Measurements from ENCODE around the gene GRWD1.
A peak's percentile ranks its signal among the peaks of the same experiment; 100 is the strongest.
"Not testable (repeated sequence)": the region's sequence is repeated elsewhere in the genome, so short reads cannot be mapped to it uniquely, and the experiment has no call there.

Gene GRWD1

DNA sequence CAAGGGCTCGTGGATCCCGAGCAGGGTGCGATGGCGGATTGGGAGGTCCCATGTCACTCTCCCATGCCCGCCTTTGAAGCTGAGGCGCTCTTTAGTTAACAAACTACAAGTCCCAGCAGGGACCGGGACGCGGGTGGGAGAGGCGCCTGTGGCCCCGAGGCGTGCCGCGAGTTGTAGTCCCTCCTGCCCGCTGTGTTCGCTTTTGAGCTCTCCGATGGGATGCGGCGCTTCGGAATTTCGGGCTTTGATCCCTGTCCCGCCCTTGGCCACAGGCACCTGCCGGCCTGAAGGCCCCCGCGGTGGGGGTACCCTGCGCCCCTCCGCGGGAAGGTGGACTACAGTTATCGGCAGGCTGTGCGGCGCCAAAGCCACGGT is 34.4 kb downstream of the GRWD1 start:
- DNase-seq (ENCODE audit: low spot score): peak; percentile 74

DNA sequence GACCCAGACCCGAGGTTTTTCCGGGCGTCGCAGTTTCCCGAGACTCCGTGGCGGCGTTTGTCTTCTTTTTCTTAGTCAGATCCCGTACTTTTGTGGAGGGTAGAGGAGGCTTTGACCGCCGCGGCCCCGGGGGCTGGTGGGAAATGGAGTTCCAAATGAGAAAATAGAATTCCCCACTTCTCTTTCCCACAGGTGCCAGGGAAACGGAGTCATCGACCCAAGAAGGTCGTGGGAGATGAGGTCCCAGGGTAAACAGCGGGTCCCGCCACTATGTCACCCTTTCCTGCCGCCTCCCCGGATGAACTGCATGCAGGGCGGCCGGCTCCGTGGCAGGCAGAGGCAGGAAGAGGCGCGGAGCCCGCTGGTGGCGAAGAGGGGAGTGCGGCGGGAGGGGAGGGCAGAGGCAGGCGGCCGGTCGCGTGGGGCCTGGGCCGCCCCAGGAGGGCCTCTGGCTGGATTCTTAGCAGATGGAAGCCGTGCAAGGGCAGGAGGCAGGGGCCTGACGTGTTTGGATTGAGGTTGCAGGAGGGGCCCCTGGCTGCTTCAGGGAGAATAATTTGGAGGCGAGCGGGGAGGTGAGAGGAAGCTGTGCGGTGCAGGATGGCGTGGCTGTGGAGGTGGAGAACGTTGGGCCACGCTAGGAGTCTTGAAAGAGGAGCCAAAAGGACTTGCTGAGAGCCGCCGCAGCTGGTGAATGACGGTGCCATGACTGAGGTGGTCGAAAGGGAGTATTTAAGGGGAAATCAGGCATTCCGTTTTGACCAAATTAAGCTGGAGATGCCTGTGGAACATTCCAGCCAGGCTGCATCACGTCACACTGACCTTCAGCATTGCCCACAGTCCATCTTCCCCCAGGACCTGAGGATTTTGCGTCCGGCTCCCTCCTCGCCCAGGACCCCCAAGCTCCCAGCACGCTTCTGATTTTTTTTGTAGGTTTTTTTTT is 35.0 kb downstream of the GRWD1 start:
- peak; percentile 70 for DNase-seq (ENCODE audit: low spot score)

DNA sequence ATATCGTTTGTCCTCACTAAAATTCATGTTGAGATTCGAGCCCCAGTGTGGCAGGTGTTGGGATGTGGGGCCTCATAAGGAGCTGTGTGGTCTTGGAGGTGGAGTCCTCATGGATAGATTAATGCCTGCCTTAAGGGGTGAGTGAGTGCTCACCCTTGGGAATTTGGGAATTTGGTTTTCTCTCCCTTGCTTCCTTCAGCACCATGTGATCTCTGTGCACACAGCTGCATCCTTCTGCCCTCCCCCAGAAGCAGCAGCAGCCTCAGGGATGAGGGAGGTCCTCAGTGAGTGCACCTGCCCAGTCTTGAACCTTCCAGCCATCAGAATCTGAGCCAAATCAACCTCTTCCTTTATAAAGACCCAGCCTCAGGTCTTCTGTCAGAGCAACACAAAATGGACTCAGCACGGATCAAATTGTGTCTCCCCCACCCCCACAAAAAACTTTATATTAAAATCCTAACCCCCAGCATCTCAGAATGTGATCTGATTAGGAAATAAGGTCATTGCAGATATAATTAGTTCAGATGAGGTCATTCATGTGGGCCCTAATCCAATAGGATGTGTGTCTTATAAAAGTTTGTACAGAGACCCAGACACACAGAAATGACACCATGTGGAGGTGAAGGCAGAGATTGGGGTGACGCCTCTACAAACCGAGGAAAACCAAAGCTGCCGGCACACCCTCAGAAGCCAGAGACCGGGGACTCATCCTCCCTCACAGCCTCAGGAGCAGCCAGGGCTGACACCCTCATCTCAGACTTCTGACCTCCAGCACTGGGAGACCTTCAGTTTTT is 36.3 kb downstream of the GRWD1 start:
- no peak for DNase-seq (ENCODE audit: low spot score)

DNA sequence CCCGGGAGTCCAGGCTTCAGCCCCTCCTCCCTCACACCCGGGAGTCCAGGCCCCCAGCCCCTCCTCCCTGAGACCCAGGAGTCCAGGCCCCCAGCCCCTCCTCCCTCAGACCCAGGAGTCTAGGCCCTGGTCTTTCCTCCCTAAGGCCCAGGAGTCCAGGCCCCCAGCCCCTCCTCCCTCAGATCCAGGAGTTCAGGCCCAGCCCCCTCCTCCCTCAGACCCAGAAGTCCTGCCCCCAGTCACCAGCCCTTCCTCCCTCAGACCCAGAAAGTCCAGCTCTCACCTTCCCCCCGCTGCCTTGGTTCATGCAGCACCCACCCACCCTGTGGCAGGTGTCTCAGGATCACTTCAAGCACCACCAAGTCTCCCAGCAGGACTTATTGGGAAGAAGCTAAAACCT is 37.5 kb downstream of the GRWD1 start:
- DNase-seq (ENCODE audit: low spot score): no peak

DNA sequence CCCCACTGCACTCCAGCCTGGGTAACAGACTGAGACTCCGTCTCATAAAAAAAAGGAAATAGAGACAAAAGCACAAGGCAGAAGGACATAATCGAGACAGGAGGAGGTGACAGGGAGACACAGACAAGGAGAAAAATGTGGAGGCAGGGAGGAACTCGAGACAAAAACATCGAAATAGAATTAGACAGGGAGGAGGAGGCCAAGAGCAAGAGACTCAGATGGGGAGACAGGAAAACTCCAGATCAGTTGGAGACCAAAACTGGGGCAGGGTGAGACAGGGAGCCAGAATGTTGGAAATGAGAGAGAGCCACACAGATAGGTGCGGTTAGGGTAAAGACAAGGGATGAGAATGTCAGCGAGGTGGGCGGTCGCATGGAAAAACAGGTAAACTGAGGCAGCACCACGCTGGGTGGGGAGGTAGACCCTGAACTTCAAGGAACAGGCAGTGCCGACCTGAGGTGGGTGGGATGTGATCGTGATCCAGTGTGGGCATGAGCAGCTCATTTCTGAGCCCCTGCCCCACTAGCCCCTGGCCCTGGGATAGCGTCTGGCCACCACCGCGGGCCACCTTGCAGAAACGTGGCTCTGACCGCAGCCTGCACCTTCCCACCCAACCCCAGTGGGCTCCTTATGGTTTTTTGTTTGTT is 38.6 kb downstream of the GRWD1 start:
- DNase-seq (ENCODE audit: low spot score): no peak

DNA sequence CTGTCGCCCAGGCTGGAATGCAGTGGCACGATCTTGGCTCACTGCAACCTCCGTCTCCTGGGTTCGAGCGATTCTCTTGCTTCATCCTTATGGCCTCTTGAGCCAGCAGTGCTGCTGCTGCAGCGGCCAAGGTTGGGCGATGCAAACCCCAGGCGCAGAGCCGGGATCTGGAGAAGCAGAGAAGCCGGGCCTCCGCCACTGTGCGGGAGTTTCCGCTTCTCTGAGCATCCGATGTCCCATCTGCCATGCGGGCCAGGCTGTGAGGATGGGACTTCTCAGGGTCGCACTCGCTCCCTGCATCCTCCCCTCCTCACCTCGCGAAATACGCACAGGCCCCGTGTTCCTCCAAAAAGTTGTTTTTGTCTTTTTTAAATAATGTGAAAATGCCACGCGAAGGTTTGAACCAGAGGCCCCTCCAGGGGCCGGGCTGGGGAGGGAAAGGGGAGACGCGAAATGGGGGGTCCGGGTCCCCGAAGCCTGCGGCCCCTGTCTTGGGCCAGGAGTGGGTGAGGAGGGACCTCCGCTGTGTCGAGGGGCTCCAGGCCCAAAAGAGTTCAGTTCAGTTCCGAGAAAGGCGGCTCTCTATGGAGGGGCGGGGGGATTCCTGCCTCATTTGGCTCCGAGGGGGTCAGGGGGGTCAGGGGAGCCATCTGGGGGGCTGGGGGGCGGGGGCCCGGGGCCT is 39.3 kb downstream of the GRWD1 start:
- no peak for DNase-seq (ENCODE audit: low spot score)

DNA sequence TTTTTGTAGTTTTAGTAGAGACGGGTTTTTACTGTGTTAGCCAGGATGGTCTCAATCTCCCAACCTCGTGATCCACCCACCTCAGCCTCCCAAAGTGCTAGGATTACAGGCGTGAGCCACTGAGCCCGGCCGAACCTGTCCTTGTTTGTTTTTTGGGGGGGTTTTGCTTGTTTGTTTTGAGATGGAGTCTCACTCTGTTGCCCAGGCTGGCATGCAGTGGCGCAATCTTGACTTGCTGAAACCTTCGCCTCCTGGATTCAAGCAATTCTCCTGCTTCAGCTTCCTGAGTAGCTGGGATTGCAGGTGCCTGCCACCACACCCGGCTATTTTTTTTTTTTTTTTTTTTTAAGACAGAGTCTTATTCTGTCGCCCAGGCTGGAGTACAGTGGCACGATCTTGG is 40.9 kb downstream of the GRWD1 start:
- DNase-seq (ENCODE audit: low spot score): not testable (repeated sequence)

DNA sequence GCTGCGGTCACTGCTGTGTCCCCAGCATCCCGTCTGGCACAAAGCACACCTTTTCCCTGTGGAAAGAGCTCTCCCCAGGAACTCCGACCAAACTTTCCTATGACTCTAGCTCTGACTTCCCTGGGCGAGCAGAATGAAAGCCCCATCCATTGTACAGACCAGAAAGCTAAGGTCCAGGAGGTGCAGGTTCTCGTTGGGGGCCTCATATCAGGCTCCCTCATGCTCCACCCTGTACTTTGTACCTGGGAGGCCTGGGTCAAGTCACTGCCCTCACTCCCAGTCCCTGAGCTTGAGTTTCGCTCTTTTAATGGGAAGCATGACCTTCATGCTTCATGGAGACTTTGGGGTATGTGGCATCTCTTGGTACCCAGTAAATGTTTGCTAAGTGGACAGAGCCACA is 41.8 kb downstream of the GRWD1 start:
- no peak for DNase-seq (ENCODE audit: low spot score)

DNA sequence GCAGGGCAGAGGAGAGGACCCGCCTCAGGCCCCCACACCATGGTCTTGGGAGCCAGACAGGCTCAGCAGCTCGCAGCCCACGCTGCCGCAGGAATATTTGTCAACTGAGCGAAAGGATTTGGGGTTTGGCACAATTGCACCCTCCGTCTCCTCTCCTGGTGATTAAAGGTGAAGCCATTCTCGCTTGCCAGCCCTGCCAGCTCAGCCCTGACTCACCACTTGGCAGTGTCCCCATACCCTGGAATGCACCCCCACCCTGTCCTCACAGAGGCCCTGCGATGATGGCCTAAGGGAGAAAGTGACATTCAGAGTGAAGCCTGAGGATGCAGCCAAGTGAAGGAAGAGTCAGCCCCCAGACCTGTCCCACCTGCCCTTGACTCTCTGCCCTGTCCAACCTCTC is 42.2 kb downstream of the GRWD1 start:
- DNase-seq (ENCODE audit: low spot score): peak; percentile 75

DNA sequence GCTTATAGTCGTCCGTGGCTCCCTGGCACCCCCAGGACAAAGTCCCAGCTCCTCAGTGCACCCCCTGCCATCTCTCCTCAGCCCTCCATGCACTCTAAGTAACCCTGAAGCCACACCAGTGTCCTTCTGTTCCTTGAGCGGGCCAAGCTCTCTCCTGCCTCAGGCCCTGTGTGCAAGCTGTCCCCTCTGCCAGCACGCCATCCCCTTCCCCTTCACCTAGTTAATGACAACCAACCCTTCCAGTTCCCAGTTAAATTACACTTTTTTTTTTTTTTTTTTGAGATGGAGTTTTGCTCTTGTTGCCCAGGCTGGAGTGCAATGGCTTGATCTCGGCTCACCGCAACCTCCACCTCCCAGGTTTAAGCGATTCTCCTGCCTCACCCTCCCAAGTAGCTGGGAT is 42.7 kb downstream of the GRWD1 start:
- DNase-seq (ENCODE audit: low spot score): not testable (repeated sequence)

DNA sequence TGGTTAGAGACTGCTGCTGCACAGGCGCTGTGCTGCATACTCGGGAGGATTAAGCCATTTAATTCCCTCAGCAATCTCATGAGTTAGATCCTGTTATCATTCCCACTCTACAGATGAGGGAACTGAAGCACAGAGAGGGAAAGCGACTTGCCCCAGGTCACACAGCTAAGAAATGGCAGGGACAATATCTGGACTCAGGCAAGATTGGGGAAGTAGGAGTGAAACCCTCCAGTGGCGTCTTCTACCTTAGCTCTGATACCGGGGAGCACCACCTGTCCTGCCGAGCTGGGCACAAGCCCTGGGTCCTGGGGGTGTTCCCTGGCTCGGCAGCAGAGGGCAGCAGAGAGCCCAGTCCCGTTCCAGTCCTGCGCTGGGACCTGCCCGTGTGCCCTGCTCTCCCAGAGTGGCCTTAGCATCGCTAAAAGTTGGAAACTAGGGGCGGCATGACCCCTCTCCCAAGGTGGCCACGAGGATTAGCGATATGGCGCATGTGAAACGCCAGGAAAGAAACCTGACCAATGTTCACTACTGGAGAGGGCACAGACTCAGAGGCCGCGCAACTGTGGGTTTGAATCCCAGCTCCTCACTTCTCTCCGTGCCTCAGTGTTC is 43.9 kb downstream of the GRWD1 start:
- peak; percentile 74 for DNase-seq (ENCODE audit: low spot score)

DNA sequence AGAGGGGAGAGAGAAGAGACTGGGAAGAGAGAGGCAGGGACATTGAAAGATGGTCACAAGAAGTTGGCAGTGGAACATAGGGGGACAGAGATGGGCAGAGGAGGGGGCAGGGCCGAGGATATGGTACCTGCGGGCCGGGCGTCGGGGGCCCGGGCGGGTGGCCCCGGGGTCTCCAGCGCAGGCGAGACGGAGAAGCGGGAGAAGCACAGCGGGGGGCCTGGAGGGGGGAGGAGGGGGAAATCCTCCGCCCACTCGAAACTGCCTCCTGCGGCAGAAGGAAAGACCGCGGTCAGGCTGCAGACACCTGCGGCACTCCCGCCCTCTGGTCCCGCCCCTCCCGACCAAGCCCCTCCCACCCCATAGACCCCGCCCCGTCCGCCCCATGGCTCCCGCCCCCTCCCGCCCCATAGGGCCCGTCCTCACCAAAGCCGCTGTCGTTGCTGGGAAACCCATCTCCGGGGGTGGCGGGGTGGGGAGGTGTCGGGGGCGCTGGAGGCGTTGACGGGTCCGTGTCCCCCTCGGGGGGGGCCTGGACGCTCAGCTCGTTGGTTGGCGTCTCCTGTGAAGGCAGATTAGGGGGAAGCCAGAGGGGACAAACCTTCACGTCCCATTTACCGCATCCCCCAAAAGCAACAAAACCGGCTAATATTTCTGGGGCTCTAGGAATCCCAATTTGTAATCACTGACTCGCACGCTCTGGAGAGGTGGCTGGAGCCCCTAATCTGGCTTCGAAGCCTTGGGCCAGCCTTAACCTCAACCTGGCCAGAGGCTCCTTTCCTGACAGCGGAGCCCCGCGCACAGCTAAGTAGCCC is 45.4 kb downstream of the GRWD1 start:
- no peak for DNase-seq (ENCODE audit: low spot score)

DNA sequence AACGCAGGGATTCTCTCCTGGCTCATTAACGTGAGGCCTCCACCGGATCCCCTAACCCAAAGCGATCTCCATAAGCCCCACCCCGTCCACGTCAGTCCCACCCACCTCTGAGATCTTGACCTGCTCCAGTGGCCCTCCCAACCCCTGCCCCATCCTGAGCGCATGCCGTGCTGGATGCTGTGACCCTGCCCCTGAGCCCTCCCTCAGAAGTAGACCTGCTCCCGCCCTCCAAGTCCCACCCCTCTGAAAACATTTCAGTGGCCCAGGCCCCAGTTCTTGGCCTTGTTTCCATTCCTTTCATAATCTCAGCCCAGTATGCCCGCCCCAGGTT is 46.0 kb downstream of the GRWD1 start:
- DNase-seq (ENCODE audit: low spot score): peak; percentile 60

DNA sequence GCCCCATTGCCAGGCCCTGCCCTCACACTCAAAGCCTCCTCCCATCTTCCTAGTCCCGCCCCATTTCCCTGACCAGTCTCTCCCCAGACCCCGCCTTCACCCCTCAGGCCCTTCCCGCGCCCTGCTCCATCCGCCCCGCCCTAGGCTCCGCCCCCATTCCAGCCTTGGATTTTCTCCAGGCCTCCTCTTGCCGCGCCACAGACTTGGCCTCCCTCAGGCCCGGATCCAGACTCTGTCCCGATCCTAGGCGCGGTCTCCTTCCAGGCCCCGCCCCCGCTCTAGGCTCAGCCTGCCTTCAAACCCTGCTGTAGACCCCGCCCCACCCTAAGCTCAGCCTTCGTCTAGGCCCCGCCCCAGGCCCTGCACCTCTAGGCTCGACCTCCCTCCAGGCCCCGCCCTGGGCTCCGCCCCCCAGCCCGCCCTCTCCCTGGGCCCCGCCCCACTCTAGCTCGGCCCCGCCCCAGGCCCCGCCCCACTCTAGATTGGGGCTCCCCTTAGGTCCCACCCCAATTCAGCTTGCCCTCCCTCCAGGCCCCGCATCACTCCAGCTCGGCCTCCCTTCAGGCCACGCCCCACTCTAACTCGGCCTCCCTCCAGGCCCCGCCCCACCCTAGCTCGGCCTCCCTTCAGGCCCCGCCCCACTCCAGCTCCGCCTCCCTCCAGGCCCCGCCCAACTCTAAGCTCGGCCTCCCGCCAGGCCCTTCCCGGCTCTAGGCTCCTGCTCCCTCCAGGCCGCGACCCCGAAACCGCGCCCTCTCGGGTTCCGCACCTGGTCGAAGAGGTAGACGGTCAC is 47.3 kb downstream of the GRWD1 start:
- DNase-seq (ENCODE audit: low spot score): peak; percentile 93

DNA sequence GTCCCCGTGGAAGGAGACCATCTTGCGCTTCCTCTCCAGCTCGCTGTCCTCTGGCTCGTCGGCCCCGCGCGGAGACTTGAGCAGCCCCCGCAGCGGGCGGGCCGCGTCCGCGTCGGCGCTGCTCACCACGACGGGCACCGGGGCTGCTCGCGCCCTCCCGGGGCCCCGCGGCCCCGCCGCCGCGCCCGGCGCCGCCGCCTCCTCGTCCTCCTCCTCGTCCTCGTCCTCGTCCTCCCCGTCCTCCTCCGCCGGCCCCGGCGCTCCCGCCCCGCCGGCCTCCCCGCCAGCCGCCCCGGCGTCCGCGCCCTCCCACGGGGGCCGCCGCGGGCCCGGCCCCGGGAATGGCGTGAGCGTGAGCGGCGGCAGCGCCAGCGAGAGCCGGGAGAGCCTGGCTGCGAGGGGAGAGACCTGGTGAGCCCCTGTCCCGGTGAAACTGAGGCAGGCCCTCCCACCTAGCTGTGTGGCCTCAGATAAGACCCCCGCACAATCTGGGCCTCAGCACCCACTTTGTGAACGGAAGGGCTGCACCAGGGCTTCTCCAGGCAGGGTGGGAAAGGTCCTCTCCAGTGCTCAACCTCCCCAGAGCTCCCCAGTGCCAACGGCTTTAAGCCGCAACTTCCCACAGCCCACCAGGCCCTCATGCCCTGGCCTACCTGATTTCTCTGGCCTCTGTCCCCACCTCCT is 48.1 kb downstream of the GRWD1 start:
- no peak for DNase-seq (ENCODE audit: low spot score)

DNA sequence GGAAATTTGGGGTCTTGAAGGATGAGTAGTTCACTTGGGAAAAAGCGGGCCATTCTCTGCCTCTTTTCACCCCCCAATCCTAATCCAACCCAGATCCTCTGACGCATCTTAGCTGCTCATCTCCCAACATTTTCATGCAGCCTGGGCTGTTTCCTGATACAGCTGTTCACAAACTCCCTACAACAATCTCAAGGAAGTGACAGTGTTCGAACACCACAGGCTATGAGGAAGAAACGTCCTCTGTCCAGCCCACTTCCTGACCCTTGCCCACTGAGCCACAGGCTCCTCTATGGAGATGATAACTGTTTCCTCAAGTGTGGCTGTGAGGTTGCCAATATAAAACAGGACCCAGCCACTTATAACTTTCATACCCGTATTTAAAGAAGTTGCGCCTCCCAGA is 49.6 kb downstream of the GRWD1 start:
- no peak for DNase-seq (ENCODE audit: low spot score)

DNA sequence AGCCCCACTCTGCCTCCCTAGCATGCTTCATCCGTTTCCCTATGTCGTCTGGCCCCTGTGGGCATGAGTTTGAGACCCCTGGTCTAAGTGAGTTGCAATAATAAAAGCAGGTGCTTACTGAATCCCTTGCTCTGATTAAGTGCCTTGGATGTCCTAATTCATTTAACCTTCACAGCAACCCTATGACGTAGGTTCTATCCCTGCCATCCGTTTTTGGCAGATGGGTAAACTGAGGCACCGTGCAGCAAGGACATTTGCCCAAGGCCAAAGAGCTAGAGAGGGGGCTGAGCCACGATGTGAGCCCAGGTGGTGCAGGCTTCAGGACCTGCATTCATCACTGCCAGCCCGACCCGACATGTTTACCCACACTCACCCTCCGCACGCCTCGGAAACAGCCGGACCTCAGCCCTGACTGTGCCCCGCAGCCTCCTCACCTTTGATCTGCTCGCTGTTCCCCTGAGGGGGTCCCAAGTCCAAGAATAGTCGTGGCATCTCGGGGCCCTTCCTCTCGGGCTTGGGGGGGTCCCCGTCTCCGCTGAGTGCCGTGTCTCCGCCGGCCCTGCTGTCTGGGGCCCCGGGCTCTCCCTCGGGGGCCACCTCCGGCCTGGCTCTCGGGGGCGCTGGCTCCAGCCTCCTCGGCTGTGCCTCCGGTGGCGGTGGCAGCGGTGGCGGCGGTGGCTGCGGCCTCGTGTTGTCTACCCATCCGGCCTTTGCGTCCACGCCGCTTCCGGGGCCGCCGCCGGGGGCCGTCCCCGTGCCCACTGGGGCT is 51.4 kb downstream of the GRWD1 start:
- DNase-seq (ENCODE audit: low spot score): no peak

DNA sequence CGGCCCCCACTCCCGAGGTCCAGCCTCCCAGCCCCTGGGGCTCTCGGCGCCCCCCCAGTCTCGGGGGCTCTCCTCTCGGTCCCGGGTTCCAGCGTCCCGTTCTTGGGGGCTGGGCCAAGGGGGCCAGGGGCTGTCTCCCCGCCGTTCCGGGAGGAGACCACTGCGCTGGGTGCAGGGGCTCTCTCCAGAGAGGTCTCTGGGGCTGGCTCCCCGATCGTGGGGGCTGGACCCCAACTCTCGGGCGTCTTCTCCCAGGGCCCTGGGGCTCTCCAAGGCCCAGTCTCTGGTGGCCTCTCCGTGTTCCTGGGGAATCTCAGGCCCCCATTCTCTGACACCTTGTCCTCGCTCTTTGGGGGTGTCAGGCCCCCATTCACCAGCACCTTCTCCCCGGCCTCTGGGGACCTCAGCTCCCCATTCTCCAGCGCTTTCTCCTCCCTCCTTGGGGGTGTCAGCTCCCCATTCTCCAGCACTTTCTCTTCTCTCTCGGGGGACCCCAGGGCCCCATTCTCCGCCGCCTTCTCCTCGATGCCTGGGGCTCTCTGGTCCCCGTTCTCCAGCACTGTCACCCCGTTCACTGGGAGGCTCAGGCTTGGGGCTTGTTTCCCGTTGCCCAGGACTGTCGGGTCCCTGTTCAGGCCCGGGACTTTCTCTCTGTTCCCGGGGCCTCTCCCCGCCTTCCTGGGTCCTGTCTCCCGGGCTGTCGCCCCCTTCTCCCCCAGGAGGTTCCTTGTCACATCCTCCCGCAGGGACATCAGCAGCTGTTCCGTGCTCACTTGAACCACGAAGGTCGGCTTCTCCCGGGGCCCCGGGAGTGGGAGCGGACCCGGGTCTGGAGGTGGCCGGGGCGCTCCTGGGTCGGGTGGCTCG is 52.2 kb downstream of the GRWD1 start:
- no peak for DNase-seq (ENCODE audit: low spot score)

Data from cerebellar cortex (tissue), 1 donor.